HL-60/S4 treated with retinoic acid at 250 ng/mL for 4 days and 3 days (cell line): Measurements from ENCODE around the gene SNCAIP.

Source experiments
- in situ Hi-C: fragments of 300-500 bp; cut with MboI; formaldehyde crosslinking; loops from 2 replicates; pipeline ENCODE4 v1.7.0; 2022; ENCODE audit warnings: low sequenced_read_pairs

Gene SNCAIP

DNA sequence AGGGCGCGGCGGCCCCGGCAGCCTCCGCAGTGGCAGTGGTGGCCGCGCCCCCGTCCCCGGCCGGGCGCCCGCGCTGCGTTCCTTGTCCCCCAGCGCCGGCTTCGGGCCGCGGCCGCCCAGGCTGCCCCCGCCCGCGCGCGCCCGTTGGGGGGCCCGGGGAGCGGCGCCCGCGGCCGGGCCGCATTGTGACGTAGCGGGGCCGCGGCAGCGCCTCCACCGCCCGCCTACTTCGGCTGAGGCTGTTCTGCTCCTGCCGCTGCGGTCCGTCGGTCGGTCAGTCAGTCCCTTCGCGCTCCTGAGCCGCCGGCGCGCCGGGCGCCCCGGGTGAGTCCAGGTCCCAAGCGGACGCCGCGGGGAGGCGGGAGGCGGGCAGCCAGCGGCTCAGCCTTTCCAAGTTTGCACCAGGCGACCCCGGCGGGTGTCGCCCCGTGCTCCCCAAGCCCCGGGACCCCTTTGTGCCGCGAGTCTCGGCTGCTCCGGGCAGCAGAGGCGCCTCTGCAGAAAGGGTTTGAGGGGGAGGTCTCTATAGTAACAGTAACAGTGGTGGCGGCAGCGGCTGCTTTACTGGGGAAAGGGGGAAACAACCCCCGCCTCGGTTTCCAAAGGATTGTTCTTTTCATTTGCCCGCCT, at the start of gene SNCAIP:
Gene SNCAIP, plus strand, starts transcription at position 277 of the 630 bp plus-strand sequence. CDS start 78,898 bp downstream, outside the sequence.
- in situ Hi-C loops: no loop called here

DNA sequence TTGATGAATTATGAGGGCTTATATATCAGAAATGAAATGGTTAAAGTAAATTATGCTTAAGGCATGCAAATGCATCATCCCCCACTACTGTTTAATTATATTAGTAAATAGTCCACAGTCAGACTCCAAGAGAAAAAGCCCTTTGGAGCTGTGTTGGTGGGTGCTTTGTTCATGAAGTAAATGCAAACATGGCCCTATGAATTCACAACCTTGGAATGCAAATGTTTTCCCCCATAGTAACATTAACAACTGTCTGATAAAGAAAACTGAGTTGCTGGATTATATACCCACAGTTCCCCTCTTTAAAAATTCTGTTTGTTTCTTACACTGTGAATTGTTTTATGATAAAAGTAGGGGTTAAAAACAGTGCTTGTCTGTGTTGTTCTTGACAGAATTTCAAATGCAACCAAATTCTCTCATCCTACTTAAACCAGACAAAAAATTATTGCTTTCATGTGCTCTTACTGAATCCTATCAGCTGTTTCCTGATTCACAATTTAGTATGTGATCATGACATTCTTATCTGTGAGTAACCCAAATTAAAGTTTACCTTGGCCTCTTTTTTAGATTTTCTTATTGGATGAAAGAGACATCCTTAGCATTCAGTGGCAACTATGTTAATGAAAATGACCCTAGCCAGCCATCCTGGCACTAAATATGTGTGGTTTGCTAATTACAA, 48.5 kb upstream of the SNCAIP start:
- in situ Hi-C loops: no loop called here

DNA sequence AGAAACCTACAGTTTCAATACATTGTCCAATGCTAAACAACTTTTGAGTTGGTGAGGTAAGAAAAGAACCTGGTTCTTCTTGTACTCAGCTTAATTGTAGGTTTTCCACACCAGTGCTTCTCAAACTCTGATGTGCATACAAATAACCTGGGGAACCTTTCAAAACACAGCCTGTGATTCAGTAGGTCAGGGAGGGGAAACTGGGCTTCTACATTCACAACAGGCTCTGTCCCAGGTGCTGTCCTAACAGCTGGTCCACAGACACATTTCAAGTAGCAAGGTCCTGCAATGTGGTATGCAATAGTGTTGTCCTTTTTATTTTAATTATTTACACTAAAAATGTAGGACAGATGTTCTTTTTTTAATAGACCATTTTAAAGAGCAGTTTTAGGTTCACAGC, 47.4 kb upstream of the SNCAIP start:
- in situ Hi-C loops: no loop called here

DNA sequence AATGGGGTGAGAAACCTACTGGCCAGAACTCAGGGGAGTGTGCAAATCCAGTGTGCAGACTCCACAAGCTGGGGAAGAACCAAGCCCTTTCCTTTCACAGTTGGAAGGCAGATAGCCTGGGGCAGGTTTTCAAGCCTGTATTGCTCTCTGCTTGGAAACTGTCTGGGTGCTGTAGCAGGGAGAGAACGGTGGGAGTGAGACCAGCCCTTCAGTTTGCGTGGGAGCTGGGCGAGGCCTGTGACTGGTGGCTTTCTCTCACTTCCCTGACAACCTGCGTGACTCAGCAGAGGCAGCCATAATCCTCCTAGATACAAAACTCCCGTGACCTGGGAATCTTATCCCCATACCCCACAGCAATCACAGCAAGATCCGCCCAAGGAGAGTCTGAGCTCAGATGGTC, 44.9 kb upstream of the SNCAIP start:
- in situ Hi-C loops: no loop called here

DNA sequence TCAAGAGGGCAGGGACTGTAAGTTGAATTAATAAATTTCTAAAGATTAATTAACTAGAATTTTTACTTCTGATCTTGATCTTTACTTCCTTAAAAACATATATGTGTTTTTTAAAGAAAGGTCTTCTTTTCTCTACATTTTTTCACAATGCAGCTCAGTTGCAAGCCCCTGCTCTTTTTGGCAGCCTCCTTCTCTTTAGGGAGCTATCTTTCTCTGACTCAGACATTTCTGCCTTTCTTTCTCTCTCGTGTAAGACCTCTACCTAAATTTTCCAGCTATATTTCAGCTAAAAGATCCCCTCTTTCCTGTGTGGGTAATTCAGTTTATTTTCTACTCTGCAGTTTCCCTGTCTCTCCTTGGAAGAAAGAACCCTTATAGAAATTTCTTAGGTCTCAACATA, 38.3 kb upstream of the SNCAIP start:
- in situ Hi-C loops: no loop called here

DNA sequence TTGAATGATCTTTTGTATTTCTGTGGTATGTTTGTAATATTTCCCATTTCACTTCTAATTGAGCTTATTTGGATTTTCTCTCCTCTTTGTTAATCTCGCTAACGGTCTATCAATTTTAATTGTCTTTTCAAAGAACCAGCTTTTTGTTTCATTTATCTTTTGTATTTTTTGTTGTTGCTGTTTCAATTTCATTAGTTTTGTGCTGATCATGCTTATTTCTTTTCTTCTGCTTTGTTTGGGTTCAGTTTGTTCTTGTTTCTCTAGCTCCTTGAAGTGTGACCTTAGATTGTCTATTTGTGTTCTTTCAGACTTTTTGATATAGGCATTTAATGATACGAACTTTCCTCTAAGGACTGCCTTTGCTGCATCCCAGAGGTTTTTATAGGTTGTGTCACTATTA, 28.4 kb upstream of the SNCAIP start:
- in situ Hi-C loops: no loop called here

DNA sequence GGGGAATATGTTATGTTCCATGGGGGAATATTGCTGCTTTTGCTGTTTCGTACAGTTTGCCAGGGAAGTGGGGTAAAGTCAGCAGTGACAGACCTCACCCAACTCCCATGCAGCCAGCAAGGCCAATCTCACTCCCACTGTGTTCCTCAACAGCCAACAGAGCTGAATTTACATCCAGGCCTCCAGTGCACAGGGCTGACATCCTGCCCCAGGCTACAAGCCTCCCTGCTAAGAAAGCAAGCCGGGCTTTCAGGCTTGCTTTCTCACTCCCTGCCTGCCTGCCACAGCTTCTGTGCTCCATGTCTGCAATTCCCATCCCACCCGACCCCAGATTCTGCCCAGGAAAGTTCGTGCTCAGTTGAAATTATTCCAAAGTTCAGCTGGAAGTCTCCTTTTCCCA, 25.5 kb upstream of the SNCAIP start:
- in situ Hi-C loops: no loop called here

DNA sequence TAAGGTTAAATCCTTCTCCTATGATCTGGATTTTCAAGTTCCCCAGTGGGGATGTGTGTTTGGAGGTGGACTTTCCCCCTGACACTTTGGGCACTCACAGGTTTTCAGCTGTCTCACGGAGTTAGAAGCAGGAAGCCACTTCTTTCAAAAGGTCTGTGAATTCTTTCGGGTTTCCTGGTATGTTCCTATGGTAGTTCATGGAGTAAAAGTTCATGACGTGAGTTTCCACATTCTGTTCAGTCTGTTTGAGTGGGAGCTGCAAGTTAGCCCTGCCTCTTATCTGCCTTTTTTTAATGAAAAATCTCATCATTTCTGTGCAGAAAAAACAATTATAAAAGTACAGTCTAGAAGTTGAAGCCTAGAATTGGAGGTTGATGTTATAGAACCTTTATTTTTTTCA, 24.9 kb upstream of the SNCAIP start:
- in situ Hi-C loops: no loop called here

DNA sequence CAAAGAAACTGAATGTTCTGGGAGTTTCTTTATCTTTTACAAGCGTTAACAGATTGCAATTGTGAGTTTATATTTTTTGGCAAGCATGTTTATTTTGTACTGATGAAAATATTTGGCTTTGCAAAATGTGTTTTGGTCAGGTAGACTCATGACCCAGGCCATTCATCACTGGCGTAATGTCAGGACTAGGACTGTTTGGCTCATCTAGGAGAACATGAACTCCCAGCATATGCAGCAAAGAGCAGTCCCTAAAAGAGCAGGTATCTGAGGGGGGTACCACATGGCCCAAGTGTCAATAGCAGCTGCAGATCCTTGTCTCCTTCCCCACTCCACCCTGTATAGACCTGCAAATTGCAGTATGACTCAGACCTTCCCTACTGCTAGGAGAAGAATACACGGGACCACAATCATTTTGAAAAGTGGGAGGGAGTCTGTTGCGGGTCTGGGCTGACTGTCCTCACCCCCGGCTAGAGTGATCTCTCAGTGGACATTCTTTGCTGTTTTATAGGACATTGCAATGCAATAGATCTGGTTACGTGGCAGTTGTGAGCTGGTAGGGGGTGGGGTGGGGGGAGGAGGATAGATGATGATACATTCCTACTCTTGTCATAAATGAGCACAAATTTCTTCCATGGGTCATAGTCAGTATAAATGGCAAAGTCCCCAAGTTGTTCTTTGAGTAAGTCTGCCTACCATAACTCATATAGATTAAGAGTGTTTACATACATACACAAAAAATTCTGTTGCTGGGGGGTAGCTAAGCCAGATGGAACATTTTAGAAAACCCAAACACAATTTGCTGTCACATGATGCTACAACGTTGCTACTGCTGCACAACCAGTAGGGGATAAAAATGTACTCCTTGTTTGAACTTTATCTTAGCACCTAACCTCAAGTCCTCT, 20.8 kb upstream of the SNCAIP start:
- in situ Hi-C loops: no loop called here

DNA sequence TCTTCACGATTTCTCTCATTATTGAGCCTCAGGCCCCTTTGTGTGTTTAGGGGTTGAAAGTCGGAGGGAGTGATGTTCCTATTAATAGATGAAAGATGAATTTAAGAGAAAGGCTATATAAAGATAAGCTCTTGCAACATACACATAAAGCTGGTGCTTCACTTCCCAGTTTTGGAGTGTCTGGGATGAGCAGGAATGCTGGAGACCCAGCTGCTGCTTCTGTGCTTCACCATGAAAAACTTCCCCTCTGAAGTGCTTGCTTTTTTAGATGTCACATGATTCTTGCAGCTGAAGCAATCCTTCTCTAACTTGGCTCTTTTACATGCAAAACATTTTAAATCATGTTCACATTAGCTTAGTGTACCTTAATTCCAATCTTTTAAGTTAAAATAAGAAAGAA, 19.7 kb upstream of the SNCAIP start:
- in situ Hi-C loops: no loop called here

DNA sequence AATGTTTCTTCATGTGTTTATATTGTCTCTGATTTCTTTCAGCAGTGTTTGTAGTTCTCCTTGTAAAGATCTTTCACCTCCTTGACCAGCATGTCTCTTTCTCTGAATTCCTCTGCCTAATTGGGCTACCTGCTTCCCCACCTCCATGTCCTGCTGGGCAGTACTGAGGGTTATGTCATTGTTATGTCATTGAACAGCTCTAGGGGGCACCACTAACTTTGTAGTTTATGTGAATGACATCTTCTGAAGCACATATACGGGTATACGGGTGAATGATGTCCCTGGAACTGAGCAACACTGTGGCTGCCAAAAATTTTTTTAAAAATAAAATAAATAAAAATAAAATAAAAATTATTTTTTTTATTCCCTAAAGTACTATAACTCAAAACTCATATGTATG, 16.9 kb upstream of the SNCAIP start:
- in situ Hi-C loops: no loop called here

DNA sequence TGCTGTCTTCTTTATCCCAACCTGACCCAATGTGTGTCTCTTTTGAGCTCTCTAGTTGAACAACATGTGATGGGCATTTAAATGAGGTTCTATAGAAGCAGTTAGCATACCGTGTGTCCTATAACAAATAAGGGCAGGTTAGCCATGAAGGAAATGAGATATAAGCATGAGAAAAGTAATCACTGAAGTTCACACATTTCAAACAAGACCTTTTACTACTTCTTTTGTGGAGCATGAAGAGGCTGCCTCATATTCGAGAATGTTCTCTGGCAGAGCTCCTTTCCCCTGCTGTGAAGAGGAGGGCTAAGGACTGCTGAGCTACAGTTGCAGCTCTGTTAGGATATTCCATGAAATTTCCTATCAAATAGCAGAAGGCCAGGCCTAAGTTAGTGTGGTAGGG, 15.2 kb upstream of the SNCAIP start:
- in situ Hi-C loops: no loop called here

DNA sequence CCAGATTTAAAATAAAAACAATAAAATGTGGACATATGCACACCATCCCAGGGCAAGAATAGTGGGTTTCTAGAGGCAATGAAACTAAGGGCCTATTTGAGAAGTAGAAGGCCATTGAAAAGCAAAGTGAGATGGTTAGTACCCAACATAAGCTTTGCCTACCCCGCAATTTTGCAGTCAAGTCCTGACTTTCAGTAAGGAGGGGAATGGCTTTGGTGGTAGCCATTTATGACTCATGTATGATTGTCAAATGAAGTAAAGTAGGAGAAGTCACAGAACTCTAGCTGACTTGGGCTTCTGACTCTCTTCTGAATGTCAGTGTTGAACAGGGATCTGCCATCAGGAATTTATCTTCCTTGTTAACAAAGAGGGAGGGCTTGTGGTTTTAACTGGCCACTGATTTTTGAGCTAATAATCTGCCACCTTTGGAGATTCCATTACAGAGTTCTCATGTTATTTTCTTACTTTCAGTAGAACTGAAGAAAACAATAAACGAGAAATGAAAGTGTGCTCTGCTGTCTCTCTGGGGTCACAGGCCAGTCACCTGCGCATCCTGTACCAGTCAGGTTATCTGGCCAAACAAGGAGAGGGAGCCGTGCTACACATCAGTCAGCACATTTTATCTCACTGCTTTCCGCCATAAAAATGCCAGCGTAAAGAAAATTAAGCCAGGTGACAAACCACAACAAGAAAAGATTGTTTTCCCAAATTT, 14.3 kb upstream of the SNCAIP start:
- in situ Hi-C loops: no loop called here

DNA sequence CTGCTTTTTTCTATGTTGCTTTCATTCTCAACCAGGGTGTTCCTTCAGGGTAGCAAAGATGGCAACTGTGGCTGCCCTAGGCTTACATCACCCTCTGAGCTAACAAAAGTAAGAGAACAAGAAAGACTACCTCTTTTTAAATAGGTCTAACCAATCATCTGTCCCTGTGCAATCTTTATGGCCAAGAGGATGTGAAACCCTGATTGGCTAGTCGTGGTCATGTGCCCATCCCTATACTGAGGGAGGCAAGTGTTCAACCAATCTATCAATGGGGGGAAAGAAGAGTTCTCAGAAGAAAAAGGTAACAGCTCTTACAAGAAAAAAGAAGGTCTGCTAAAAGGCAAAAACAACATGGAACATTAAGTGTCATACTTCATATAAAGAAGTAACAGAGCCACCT, 11.7 kb upstream of the SNCAIP start:
- in situ Hi-C loops: no loop called here

DNA sequence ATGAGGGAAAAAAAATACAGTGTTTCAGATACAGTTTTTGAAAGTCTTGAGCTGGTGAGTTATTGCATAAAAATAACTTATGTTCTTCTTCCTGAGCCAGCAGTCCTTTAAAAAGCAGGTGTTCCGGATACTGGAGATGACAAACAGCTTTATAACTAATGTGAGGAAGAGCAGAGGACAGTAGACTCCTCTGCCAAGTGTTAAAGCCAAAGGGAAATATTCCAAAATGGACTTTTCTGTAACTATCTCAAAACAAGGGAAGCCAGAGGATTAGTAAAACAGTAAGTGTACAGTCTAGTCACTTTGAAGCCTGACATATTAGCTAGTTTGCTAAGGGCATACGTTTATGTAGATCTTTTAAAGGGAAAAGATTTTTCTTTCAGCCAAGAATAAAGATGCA, 11.0 kb upstream of the SNCAIP start:
- in situ Hi-C loops: no loop called here

DNA sequence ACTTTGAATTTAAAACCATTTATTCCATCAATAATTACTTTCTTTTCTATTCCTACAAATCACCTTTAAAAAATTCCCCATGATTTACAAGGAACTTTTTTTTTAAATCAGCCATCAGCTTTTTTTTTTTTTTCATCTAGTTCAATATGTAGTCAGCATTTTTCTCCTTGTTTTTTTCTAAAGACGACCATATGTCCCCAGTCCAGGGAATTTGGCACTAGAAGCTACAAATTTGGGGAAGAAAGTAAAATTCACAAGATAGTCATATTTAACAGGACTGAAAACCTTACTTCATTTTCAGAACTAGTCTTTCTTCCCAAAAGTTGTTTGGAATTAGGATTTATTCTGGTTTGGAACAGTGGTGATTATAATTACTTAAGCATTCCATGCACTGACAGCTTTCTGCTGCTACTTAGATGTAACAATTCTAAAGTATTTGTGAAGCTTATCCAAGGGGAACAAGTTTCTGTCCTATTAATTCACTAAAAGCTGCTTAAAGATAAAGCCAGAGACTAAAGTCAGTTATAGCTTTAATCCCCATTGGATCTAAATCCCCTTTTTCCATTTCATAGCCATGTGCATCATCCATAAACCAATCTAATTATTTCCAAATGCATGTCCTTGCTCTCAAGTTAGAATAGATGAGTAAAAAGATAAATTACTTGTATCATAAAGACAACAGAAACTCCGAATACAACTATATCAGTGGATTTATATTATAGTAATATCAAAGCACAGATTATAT, 7.4 kb upstream of the SNCAIP start:
- in situ Hi-C loops: no loop called here

DNA sequence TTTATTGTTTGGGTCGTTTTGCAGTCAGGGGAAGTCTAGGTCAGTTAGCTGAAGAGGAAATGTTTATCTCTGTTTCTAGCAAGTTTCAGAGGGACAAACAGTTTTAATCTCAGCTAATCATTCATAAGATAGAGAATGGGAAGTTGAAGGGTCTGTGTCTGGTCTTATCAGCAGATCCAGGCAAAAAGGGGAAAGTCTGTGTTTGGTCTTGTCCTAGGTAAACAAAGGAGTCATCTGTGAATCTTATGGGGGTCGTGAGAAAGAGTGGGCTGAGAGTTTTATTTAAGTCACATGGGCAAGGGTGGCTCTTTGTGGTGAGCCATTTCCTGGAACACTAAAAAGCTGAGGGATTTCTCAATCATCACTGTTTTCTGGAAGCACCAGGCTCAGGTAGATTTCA, 5.6 kb upstream of the SNCAIP start:
- in situ Hi-C loops: no loop called here

DNA sequence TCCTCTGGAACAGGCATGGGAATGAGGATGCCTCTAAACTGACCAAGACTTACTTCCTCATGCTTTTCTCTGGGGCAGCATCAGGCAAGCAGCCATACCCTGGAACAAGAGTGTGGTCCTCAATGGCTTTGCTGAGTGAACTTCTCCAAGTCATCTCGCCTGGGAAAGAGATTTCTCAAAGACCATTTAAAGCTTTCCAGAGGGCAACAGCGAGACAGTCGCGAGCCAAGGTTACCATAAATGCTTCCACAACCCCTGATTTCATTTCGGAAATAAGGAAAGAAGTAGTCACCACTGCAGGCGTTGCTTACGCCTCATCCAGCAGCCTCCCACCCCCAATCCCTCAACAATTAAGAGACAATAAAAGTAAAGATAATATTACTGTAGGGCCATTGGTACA, 1.1 kb upstream of the SNCAIP start:
- in situ Hi-C loops: no loop called here

DNA sequence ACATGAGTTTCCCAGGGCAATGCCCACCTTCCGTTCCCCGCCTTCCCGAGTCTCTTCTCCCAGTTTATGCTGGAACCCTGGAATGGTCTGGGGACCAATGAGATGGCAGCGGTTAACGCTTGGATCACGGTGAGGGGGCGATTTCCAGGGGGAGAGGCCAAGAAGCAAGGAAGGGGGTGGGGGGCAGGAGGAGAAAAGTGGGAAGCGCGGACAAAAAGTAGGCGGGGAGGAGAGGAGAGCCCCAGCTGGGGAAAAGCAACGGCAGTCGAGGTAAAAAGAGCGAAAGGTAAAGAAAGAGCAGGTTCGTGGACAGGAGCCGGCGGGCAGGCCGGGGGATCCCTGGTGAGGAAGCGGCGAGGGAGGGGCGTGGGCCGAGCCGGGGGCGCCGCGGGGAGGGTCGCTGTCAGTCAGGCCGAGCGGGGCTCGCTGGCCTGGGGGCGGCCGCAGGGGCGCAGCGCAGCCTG, 508 bp upstream of the SNCAIP start:
- in situ Hi-C loops: no loop called here

DNA sequence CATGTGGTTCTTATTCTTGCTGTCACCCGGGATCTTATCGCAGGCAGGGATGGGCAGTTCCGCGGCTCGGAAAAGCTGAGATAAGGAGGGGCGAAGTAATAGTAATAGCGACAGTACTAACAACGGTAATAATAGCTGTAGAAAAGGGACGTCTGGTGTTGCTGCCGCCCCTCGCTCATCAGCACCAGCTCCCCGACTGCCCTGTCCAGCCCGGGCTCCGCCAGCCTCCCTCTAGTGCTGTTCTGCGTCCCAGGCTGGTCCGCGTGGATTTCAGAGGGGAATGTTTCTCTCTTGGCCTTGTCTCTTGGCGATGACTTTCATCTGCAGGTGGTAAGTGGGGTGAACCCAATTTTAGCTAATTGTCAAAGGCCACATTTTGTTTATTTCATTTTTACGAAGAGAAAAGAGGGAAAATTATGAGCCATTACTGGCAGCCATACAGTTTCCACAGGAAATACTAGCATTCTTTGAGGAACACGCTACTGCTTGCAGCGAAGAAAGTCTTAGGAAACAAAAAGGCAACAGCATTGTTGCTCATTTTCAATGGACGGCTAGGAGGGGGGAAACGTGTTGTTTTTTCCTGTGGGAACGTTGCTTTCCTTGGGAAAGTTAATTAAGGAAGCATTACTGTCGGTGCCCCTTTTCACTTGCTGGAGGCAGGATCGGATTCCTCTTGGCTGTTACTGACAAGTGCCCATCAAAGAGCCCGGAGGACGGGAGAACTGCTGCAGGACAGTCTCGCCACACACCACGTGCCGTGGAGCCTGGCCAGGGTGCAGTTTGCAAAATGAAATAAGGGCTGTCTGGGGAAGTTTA, 762 bp downstream of the SNCAIP start:
- in situ Hi-C loops: no loop called here
